Nucleus accumbens (tissue), 56 donors: ENCODE results near the gene PACS1.

Experiments
- DNase-seq, 56 donors: peaks; one replicate each; lab custom pipeline; 2025; lab: John Stamatoyannopoulos, UW

Gene PACS1

GRCh38 chr11:66293777-66294625 is 223.9 kb downstream of the PACS1 start:
- no peak for DNase-seq
